ENCODE measurements around the gene REXO1. TPM values are rescaled to one million over a fixed set of nuclear protein-coding genes. Genes with fewer than 3 reads are reported as not detected.
A peak's percentile ranks its signal among the peaks of the same experiment; 100 is the strongest.

REXO1 gene
- total and polyA plus RNA-seq, 2 of the 8 experiments (the other 6 are each of a cell fraction or from before 2014, with no cell fraction given) = 42.4 to 44.3 TPM

GRCh38 chr19:1855828-1856255 lies 7.6 kb upstream of the REXO1 start:
- H4K5ac ChIP-seq (ENCODE audit: insufficient read length, low read depth, low read length) = no peak overlapping the region
- POLR2A ChIA-PET (ENCODE audit: partially characterized antibody) = interaction anchor here (0.7 to 2.2 kb wide), 6 partner anchors 9 to 587 kb away, joined by 4 to 9 read pairs (median 5); partner anchors contain the start of genes CIRBP and MKNK2
- H2BK20ac ChIP-seq (ENCODE audit: low read length) = no peak overlapping the region; the same call in 1 of the 2 replicates
- peak overlapping the region; percentile 87 for H3K18ac ChIP-seq (ENCODE audit: extremely low read depth, low read length)
- no peaks in the 10 kb centered on the region for H3K36me3 ChIP-seq (ENCODE audit: control insufficient read depth in 2 of 4, insufficient read depth in 4 of 4, low read length in 3 of 4)
- peak overlapping the region in 1 of 4 experiments; percentile 70; a peak in 3 of 8 replicates for H3K4me3 ChIP-seq (ENCODE audit: extremely low read depth in 1 of 4, insufficient read depth in 2 of 4, low read depth in 3 of 4, low read length in 4 of 4)
- peak overlapping the region in 2 of 4 experiments; percentile 20 to 21; a peak in 2 of 7 replicates for H3K9ac ChIP-seq (replicated peaks in 1 of 4; ENCODE audit: extremely low read depth in 1 of 4, low read depth in 3 of 4, low read length in 3 of 4)
- H3K9me3 ChIP-seq (ENCODE audit: insufficient read depth in 2 of 2, low read depth in 1 of 2, low read length in 1 of 2) = no peaks in the 10 kb centered on the region
- DNase-seq (ENCODE audit: low read depth in 1 of 2, low spot score in 2 of 2) (no peak), FAIRE-seq (no peak)
- H3K79me2 ChIP-seq (ENCODE audit: control insufficient read depth in 1 of 2, insufficient read depth in 2 of 2, low read length in 2 of 2) = peaks cover 3 to 57% of the 10 kb centered on the region in 2 experiments; a peak in 3 of 4 replicates
- 60% methylated on average over 13 of the region's 13 CpGs; no CpG with 5 or more reads in 1 of the 2 experiments for WGBS, 2 experiments (ENCODE audit: extremely low coverage in 1 of 2, insufficient coverage in 1 of 2, insufficient read length in 1 of 2, insufficient replicate concordance in 2 of 2, low coverage in 1 of 2, low lambda C conversion rate in 2 of 2, missing lambda C conversion rate in 1 of 2)
- peaks cover 31 to 38% of the 10 kb centered on the region in 2 experiments for H4K20me1 ChIP-seq (replicated peaks in 1 of 2; ENCODE audit: control insufficient read depth in 1 of 2, insufficient read depth in 2 of 2, low read length in 2 of 2)
- TF ChIP-seq MAX (IDR thresholded peaks at IDR 0.05) = no peak
- TF ChIP-seq KDM5A (IDR thresholded peaks at IDR 0.05; ENCODE audit: low read length) = no peak
- peaks cover 19% of the 10 kb centered on the region for H3K79me1 ChIP-seq (ENCODE audit: low read depth, low read length)
- peaks cover 0 to 67% (median 55%) of the 10 kb centered on the region in 4 experiments; a peak in 6 of 7 replicates for H3K4me1 ChIP-seq (replicated peaks in 1 of 4; ENCODE audit: control insufficient read depth in 3 of 4, insufficient read depth in 4 of 4, low read length in 3 of 4)
- H3K56ac ChIP-seq (replicated peaks; ENCODE audit: insufficient read length, low read depth, low read length) = no peak overlapping the region
- H2BK120ac ChIP-seq (replicated peaks; ENCODE audit: low read depth, low read length) = no peak overlapping the region
- peak overlapping the region; percentile 97; the same call in 1 of the 2 replicates for H2BK15ac ChIP-seq (ENCODE audit: low read length)
- H4K8ac ChIP-seq (ENCODE audit: extremely low read depth, insufficient read depth, low read length) = no peak overlapping the region; the same call in 1 of the 2 replicates
- H2AK5ac ChIP-seq (ENCODE audit: low read depth, low read length) = no peak overlapping the region; the same call in 1 of the 2 replicates
- H4K91ac ChIP-seq (replicated peaks; ENCODE audit: insufficient read length, low read length) = no peak overlapping the region
- no peak overlapping the region for H3K23ac ChIP-seq (ENCODE audit: insufficient read length)
- peak overlapping the region; percentile 58 for H3K27ac ChIP-seq (ENCODE audit: low read depth, low read length)
- CTCF ChIA-PET (ENCODE audit: partially characterized antibody) = interaction anchor here (0.6 to 2.5 kb wide), 5 partner anchors 11 to 42 kb away, joined by 3 to 13 read pairs (median 4); no protein-coding TSS in a partner anchor
- H3K14ac ChIP-seq (ENCODE audit: insufficient read length) = no peak overlapping the region
- H3K23me2 ChIP-seq (ENCODE audit: low read depth, low read length) = peaks cover 6% of the 10 kb centered on the region; the same call in 1 of the 2 replicates
- H3K27me3 ChIP-seq (replicated peaks in 1 of 4; ENCODE audit: control insufficient read depth in 3 of 4, extremely low read depth in 1 of 4, insufficient read depth in 3 of 4, low read length in 3 of 4) = no peaks in the 10 kb centered on the region
- peak overlapping the region; percentile 92 for H3K4ac ChIP-seq (replicated peaks; ENCODE audit: insufficient read length, low read depth, low read length)
- H2BK12ac ChIP-seq (ENCODE audit: low read depth, low read length) = peak overlapping the region; percentile 90; the same call in 1 of the 2 replicates
- H3K4me2 ChIP-seq (ENCODE audit: insufficient read depth in 1 of 2, low read depth in 2 of 2, low read length in 2 of 2) = peak overlapping the region; percentile 67 to 95
- H2AFZ ChIP-seq (ENCODE audit: low read length) = no peak overlapping the region
- peak overlapping the region; percentile 81; the same call in 1 of the 2 replicates for H2BK5ac ChIP-seq (ENCODE audit: low read depth, low read length)

All from H1 (cell line).